HEK293 (cell line): ENCODE data around the gene SIM2.

Source experiments
- CTCF ChIP-seq: fragments of 450-650 bp; formaldehyde crosslinking; IDR thresholded peaks from 2 replicates; pipeline ENCODE4 v1.5.1; 2016; ENCODE audit warnings: missing biosample characterization, missing genetic modification characterization
- PBX3 ChIP-seq: sonication (generic); formaldehyde crosslinking; IDR thresholded peaks from 2 replicates; pipeline ENCODE4 v1.8.1; 2022; ENCODE audit warnings: mild to moderate bottlenecking, moderate library complexity, missing genetic modification reagents
- ZFHX2 ChIP-seq: fragments of 450-650 bp; formaldehyde crosslinking; conservative IDR thresholded peaks from 2 replicates; pipeline ENCODE4 v1.5.1; 2016; ENCODE audit warnings: missing biosample characterization, missing genetic modification characterization
- ZNF501 ChIP-seq: fragments of 450-650 bp; formaldehyde crosslinking; IDR thresholded peaks from 2 replicates; pipeline ENCODE4 v1.5.1; 2016; ENCODE audit warnings: missing biosample characterization, missing genetic modification characterization
- ZNF777 ChIP-seq: fragments of 450-650 bp; formaldehyde crosslinking; IDR thresholded peaks from 2 replicates; pipeline ENCODE4 v1.5.1; 2017; ENCODE audit warnings: missing biosample characterization, missing genetic modification characterization, borderline replicate concordance
- TF ChIP-seq, protein P1 (sequence below): fragments of 450-650 bp; formaldehyde crosslinking; IDR thresholded peaks from 2 replicates; pipeline ENCODE4 v1.5.1; 2016; ENCODE audit warnings: missing biosample characterization, missing genetic modification characterization

DNA sequence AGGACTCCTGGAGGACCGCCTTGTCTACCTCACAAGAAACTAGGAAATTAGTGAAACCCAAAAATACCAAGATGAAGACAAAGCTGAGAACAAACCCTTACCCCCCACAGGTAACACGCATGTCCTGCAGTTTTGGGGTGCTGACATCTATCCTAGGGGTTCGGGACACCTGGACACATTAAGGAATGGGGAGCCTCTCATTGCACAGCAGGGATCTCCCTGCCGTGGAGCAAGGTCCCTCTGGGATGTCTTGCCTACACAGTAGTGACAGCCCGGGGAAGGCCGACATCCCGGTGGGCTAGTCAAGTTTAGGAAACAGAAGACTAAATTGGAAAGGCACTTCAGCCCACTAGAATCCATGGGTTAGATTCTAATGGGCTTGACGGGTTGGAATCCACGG is 44.5 kb downstream of the SIM2 start:
- no peak for TF ChIP-seq ZNF501
- TF ChIP-seq CTCF = no peak
- no peak for TF ChIP-seq ZNF777 (tag by site-specific recombination)
- TF ChIP-seq PBX3 (CRISPR knock-in tag) = no peak
- TF ChIP-seq ZFHX2 = no peak
- TF ChIP-seq, protein P1, sequence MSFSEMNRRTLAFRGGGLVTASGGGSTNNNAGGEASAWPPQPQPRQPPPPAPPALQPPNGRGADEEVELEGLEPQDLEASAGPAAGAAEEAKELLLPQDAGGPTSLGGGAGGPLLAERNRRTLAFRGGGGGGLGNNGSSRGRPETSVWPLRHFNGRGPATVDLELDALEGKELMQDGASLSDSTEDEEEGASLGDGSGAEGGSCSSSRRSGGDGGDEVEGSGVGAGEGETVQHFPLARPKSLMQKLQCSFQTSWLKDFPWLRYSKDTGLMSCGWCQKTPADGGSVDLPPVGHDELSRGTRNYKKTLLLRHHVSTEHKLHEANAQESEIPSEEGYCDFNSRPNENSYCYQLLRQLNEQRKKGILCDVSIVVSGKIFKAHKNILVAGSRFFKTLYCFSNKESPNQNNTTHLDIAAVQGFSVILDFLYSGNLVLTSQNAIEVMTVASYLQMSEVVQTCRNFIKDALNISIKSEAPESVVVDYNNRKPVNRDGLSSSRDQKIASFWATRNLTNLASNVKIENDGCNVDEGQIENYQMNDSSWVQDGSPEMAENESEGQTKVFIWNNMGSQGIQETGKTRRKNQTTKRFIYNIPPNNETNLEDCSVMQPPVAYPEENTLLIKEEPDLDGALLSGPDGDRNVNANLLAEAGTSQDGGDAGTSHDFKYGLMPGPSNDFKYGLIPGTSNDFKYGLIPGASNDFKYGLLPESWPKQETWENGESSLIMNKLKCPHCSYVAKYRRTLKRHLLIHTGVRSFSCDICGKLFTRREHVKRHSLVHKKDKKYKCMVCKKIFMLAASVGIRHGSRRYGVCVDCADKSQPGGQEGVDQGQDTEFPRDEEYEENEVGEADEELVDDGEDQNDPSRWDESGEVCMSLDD (tag by site-specific recombination) = no peak
